Ishikawa (cell line): ENCODE results near the gene SLC9A1.

Experiments used
- CEBPB ChIP-seq: IDR thresholded peaks from 2 replicates; pipeline ENCODE4 v1.6.1; 2012
- CREB1 ChIP-seq: IDR thresholded peaks from 2 replicates; pipeline ENCODE4 v1.6.1; 2012; ENCODE audit warnings: low read depth
- EGR1 ChIP-seq: IDR thresholded peaks from 2 replicates; pipeline ENCODE4 v1.6.1; 2012
- EP300 ChIP-seq: IDR thresholded peaks from 2 replicates; pipeline ENCODE4 v1.6.1; 2012; ENCODE audit warnings: borderline replicate concordance
- FOXM1 ChIP-seq: IDR thresholded peaks from 2 replicates; pipeline ENCODE4 v1.6.1; 2012; ENCODE audit warnings: low read depth, borderline replicate concordance
- NFIC ChIP-seq: IDR thresholded peaks from 2 replicates; pipeline ENCODE4 v1.6.1; 2012
- RAD21 ChIP-seq: IDR thresholded peaks from 2 replicates; pipeline ENCODE4 v1.6.1; 2012; ENCODE audit warnings: low read depth
- REST ChIP-seq: IDR thresholded peaks from 2 replicates; pipeline ENCODE4 v1.6.1; 2012; ENCODE audit warnings: low read depth, mild to moderate bottlenecking
- TAF1 ChIP-seq: IDR thresholded peaks from 2 replicates; pipeline ENCODE4 v1.6.1; 2012; ENCODE audit warnings: low read depth, mild to moderate bottlenecking
- TCF12 ChIP-seq: IDR thresholded peaks from 2 replicates; pipeline ENCODE4 v1.6.1; 2012; ENCODE audit warnings: low read depth
- TEAD4 ChIP-seq: IDR thresholded peaks from 2 replicates; pipeline ENCODE4 v1.6.1; 2012
- USF1 ChIP-seq: IDR thresholded peaks from 2 replicates; pipeline ENCODE4 v1.6.1; 2012
- YY1 ChIP-seq: IDR thresholded peaks from 2 replicates; pipeline ENCODE4 v1.6.1; 2012; ENCODE audit warnings: low read depth
- ZBTB7A ChIP-seq: IDR thresholded peaks from 2 replicates; pipeline ENCODE4 v1.6.1; 2012; ENCODE audit warnings: low read depth
- TF ChIP-seq, protein P1 (sequence below): IDR thresholded peaks from 2 replicates; pipeline ENCODE4 v1.6.1; 2012

Gene SLC9A1

DNA sequence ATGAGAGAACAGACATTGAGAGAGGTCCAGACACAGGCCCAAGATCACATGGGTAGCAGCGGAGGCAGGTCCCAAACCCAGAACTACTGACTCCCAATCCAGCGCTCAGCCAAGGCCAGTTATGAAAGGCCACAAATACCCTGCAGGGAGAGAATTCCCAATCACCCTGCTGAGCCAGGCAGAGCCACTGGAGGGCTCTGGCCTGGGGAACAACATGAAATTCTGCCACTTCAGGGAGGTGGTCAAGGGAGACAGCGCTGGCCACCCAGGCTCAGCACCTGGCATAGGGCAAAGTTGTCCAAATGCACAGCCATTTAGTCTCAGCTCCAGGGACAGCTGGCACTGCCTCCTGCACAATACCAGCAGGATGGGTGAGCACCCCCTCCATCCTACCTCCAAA is 27.5 kb downstream of the SLC9A1 start:
- TF ChIP-seq CREB1 = no peak
- no peak for TF ChIP-seq ZBTB7A
- TF ChIP-seq TEAD4 = no peak
- TF ChIP-seq NFIC = no peak
- TF ChIP-seq TCF12 = no peak
- TF ChIP-seq FOXM1 = no peak
- TF ChIP-seq, protein P1, sequence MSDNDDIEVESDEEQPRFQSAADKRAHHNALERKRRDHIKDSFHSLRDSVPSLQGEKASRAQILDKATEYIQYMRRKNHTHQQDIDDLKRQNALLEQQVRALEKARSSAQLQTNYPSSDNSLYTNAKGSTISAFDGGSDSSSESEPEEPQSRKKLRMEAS = no peak

- TF ChIP-seq EP300 (no peak), CREB1 (no peak), NFIC (no peak), RAD21 (no peak)
- TF ChIP-seq, protein P1 = no peak
Measured at GRCh38 chr1:27126391-27126790, 28.5 kb downstream of the SLC9A1 start.

GRCh38 chr1:27124405-27124804 is 30.5 kb downstream of the SLC9A1 start:
- TF ChIP-seq, protein P1 = no peak
- TF ChIP-seq TCF12 (no peak), TAF1 (no peak), FOXM1 (no peak), EP300 (no peak), TEAD4 (no peak), USF1 (no peak), CEBPB (no peak), NFIC (no peak), REST (no peak), EGR1 (no peak), RAD21 (no peak), CREB1 (no peak), ZBTB7A (no peak), YY1 (no peak)

GRCh38 chr1:27122652-27123051 is 32.3 kb downstream of the SLC9A1 start:
- no peak for TF ChIP-seq RAD21
- no peak for TF ChIP-seq CEBPB
- no peak for TF ChIP-seq FOXM1
- no peak for TF ChIP-seq TCF12
- TF ChIP-seq YY1 = no peak
- TF ChIP-seq USF1 = no peak
- TF ChIP-seq, protein P1 = no peak
- no peak for TF ChIP-seq ZBTB7A
- TF ChIP-seq REST = no peak

GRCh38 chr1:27120854-27121253 is 34.1 kb downstream of the SLC9A1 start:
- TF ChIP-seq TEAD4 (no peak), EGR1 (no peak), TAF1 (no peak), FOXM1 (no peak), RAD21 (no peak), CEBPB (no peak), USF1 (no peak)
- TF ChIP-seq, protein P1 = no peak

- TF ChIP-seq ZBTB7A = no peak
- no peak for TF ChIP-seq RAD21
- no peak for TF ChIP-seq YY1
- no peak for TF ChIP-seq EGR1
- TF ChIP-seq CEBPB = no peak
- TF ChIP-seq NFIC = no peak
- no peak for TF ChIP-seq EP300
- TF ChIP-seq, protein P1 = no peak
Measured at GRCh38 chr1:27118440-27118689, 36.6 kb downstream of the SLC9A1 start.
